Measurements from ENCODE around the gene MARVELD3. TPM values are rescaled to one million over a fixed set of nuclear protein-coding genes. Genes with fewer than 3 reads are reported as not detected.

Gene MARVELD3
- total RNA-seq, 1 experiment from 2014 or later = 28.6 TPM

GRCh38 chr16:71669926-71670536 is 44.0 kb downstream of the MARVELD3 start:
- Histone ChIP-seq H3K27me3 (ENCODE audit: insufficient read depth, low read depth) (no peaks in the 10 kb centered on the region), H3K4me3 (no peak overlapping the region), H3K4me1 (replicated peaks; ENCODE audit: insufficient read depth) (no peaks in the 10 kb centered on the region), H3F3A (ENCODE audit: insufficient read depth, low read depth) (peaks cover 10% of the 10 kb centered on the region; the same call in 1 of the 2 replicates), H3K9me2 (ENCODE audit: insufficient read depth) (no peaks in the 10 kb centered on the region), H4K20me1 (ENCODE audit: insufficient read depth) (no peaks in the 10 kb centered on the region), H3K36me3 (ENCODE audit: low read depth) (no peaks in the 10 kb centered on the region; the same call in 1 of the 2 replicates), H3K27ac (no peak overlapping the region), H3K79me2 (ENCODE audit: low read depth) (no peaks in the 10 kb centered on the region), H3K9me3 (ENCODE audit: insufficient read depth, low read depth) (no peaks in the 10 kb centered on the region), H2AFZ (no peak overlapping the region), H3K4me2 (no peak overlapping the region)
- TF ChIP-seq CTCF (conservative IDR thresholded peaks at IDR 0.05) (peak; percentile 28; the same call in 1 of the 2 replicates), EZH2 (IDR thresholded peaks at IDR 0.05; ENCODE audit: low read depth) (no peak)
- POLR2A ChIA-PET (ENCODE audit: unreplicated experiment) = interaction anchor here (0.7 kb wide), 1 partner anchor 17 kb away, joined by 5 read pairs; no protein-coding TSS in a partner anchor
- no peak for DNase-seq
- CTCF ChIA-PET = interaction anchor here (0.6 kb wide), 1 partner anchor 288 kb away, joined by 3 read pairs; no protein-coding TSS in a partner anchor
- BruUV-seq (replicated peaks) = no TSS peak
- intact Hi-C loops (cut with micrococcal nuclease; ENCODE audit: unreplicated experiment) = no loop called here

- ChIA-PET CTCF (interaction anchor here (0.6 kb wide), 1 partner anchor 288 kb away, joined by 3 read pairs; no protein-coding TSS in a partner anchor), POLR2A (ENCODE audit: unreplicated experiment) (no interaction called here)
- no peak overlapping the region for H2AFZ ChIP-seq
- H3K27me3 ChIP-seq (ENCODE audit: insufficient read depth, low read depth) = no peaks in the 10 kb centered on the region
- no peak overlapping the region for H3K27ac ChIP-seq
- BruUV-seq (replicated peaks) = no TSS peak
- H3K4me3 ChIP-seq = no peak overlapping the region
- peaks cover 10% of the 10 kb centered on the region; the same call in 1 of the 2 replicates for H3F3A ChIP-seq (ENCODE audit: insufficient read depth, low read depth)
- intact Hi-C loops (cut with micrococcal nuclease; ENCODE audit: unreplicated experiment) = no loop called here
- no peaks in the 10 kb centered on the region for H4K20me1 ChIP-seq (ENCODE audit: insufficient read depth)
- no peaks in the 10 kb centered on the region for H3K9me3 ChIP-seq (ENCODE audit: insufficient read depth, low read depth)
- H3K79me2 ChIP-seq (ENCODE audit: low read depth) = no peaks in the 10 kb centered on the region
- no peaks in the 10 kb centered on the region for H3K4me1 ChIP-seq (replicated peaks; ENCODE audit: insufficient read depth)
- H3K36me3 ChIP-seq (ENCODE audit: low read depth) = no peaks in the 10 kb centered on the region; the same call in 1 of the 2 replicates
- no peak for DNase-seq
- no peak overlapping the region for H3K4me2 ChIP-seq
- TF ChIP-seq CTCF (conservative IDR thresholded peaks at IDR 0.05) = no peak
- no peak for TF ChIP-seq EZH2 (IDR thresholded peaks at IDR 0.05; ENCODE audit: low read depth)
- H3K9me2 ChIP-seq (ENCODE audit: insufficient read depth) = no peaks in the 10 kb centered on the region
These were observed 44.6 kb downstream of the MARVELD3 start for GRCh38 chr16:71670537-71670936.

- H3F3A ChIP-seq (ENCODE audit: insufficient read depth, low read depth) = peaks cover 10% of the 10 kb centered on the region; the same call in 1 of the 2 replicates
- H3K79me2 ChIP-seq (ENCODE audit: low read depth) = no peaks in the 10 kb centered on the region
- CTCF ChIA-PET = no interaction called here
- no TSS peak for BruUV-seq (replicated peaks)
- H3K9me3 ChIP-seq (ENCODE audit: insufficient read depth, low read depth) = no peaks in the 10 kb centered on the region
- no peak overlapping the region for H3K4me3 ChIP-seq
- no peaks in the 10 kb centered on the region for H3K9me2 ChIP-seq (ENCODE audit: insufficient read depth)
- intact Hi-C loops (cut with micrococcal nuclease; ENCODE audit: unreplicated experiment) = no loop called here
- H3K27ac ChIP-seq = no peak overlapping the region
- POLR2A ChIA-PET (ENCODE audit: unreplicated experiment) = no interaction called here
- H3K36me3 ChIP-seq (ENCODE audit: low read depth) = no peaks in the 10 kb centered on the region; the same call in 1 of the 2 replicates
- TF ChIP-seq CTCF (conservative IDR thresholded peaks at IDR 0.05) (no peak), EZH2 (IDR thresholded peaks at IDR 0.05; ENCODE audit: low read depth) (no peak)
- no peaks in the 10 kb centered on the region for H3K27me3 ChIP-seq (ENCODE audit: insufficient read depth, low read depth)
- H3K4me1 ChIP-seq (replicated peaks; ENCODE audit: insufficient read depth) = no peaks in the 10 kb centered on the region
- DNase-seq = no peak
- no peaks in the 10 kb centered on the region for H4K20me1 ChIP-seq (ENCODE audit: insufficient read depth)
- H3K4me2 ChIP-seq = no peak overlapping the region
- H2AFZ ChIP-seq = no peak overlapping the region
These were observed 45.2 kb downstream of the MARVELD3 start for GRCh38 chr16:71671165-71671564.
